ENCODE data around the gene SLC49A3. TPM values are rescaled to one million over a fixed set of nuclear protein-coding genes. Genes with fewer than 3 reads are reported as not detected.

Gene SLC49A3
- total and polyA plus RNA-seq, 2 experiments from 2014 or later: 1.3 to 3.7 TPM

DNA sequence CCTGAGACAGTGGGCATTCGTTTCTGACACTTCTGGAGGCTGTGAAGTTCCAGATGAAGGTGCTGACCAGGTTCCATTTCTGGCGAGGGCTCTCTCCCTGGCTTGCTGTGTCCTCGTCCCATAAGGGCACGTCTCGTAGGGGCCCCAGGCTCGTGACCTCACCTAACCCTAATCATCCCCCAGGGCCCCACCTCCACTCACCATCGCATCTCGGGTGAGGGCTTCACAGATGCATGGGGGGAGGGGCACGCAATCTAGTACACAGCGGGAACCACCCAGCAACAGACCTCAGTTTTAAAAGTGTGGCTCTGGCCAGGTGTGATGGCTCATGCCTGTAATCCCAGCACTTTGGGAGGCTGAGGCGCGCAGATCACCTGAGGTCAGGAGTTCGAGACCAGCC is 41.5 kb downstream of the SLC49A3 start:
- no peak overlapping the region for H3K4me3 Mint-ChIP-seq
- Histone ChIP-seq H3K9me2 (ENCODE audit: insufficient read depth) (no peaks in the 10 kb centered on the region), H3K4me1 (ENCODE audit: insufficient read depth) (no peaks in the 10 kb centered on the region), H3K27ac (ENCODE audit: low read depth) (no peak overlapping the region), H3K27me3 (ENCODE audit: insufficient read depth) (0 out of 2 replicates have a peak, but pooled peaks cover 3% of the 10 kb centered on the region), H3K36me3 (ENCODE audit: insufficient read depth) (no peaks in the 10 kb centered on the region), H3K79me2 (replicated peaks; ENCODE audit: insufficient read depth) (no peaks in the 10 kb centered on the region), H3F3A (replicated peaks; ENCODE audit: low read depth) (no peaks in the 10 kb centered on the region), H2AFZ (no peak overlapping the region), H3K4me2 (no peak overlapping the region), H4K20me1 (replicated peaks; ENCODE audit: insufficient read depth) (no peaks in the 10 kb centered on the region), H3K4me3 (no peak overlapping the region)
- peaks cover 8% of the 10 kb centered on the region; the same call in 2 of the 3 replicates for H3K9me3 Mint-ChIP-seq
- ATAC-seq (no peak; the same call in 2 of the 3 replicates), DNase-seq (ENCODE audit: low spot score) (no peak)
- no peaks in the 10 kb centered on the region for H3K36me3 Mint-ChIP-seq (ENCODE audit: low read depth)
- peaks cover 26% of the 10 kb centered on the region for H3K27me3 Mint-ChIP-seq (ENCODE audit: insufficient read depth, low read depth, poor library complexity)
- H3K27ac Mint-ChIP-seq: no peak overlapping the region
- H3K4me1 Mint-ChIP-seq: peaks cover 14% of the 10 kb centered on the region; the same call in 2 of the 3 replicates
- TF ChIP-seq, protein P1, sequence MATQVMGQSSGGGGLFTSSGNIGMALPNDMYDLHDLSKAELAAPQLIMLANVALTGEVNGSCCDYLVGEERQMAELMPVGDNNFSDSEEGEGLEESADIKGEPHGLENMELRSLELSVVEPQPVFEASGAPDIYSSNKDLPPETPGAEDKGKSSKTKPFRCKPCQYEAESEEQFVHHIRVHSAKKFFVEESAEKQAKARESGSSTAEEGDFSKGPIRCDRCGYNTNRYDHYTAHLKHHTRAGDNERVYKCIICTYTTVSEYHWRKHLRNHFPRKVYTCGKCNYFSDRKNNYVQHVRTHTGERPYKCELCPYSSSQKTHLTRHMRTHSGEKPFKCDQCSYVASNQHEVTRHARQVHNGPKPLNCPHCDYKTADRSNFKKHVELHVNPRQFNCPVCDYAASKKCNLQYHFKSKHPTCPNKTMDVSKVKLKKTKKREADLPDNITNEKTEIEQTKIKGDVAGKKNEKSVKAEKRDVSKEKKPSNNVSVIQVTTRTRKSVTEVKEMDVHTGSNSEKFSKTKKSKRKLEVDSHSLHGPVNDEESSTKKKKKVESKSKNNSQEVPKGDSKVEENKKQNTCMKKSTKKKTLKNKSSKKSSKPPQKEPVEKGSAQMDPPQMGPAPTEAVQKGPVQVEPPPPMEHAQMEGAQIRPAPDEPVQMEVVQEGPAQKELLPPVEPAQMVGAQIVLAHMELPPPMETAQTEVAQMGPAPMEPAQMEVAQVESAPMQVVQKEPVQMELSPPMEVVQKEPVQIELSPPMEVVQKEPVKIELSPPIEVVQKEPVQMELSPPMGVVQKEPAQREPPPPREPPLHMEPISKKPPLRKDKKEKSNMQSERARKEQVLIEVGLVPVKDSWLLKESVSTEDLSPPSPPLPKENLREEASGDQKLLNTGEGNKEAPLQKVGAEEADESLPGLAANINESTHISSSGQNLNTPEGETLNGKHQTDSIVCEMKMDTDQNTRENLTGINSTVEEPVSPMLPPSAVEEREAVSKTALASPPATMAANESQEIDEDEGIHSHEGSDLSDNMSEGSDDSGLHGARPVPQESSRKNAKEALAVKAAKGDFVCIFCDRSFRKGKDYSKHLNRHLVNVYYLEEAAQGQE (IDR thresholded peaks at IDR 0.05; ENCODE audit: unreplicated experiment): no peak
- TF ChIP-seq STAT1 (IDR thresholded peaks at IDR 0.05; ENCODE audit: unreplicated experiment) (no peak), ZNF331 (CRISPR knock-in tag; IDR thresholded peaks at IDR 0.05; ENCODE audit: low read depth) (no peak), EZH2phosphoT487 (IDR thresholded peaks at IDR 0.05; ENCODE audit: unreplicated experiment) (no peak), EZH2 (IDR thresholded peaks at IDR 0.05; ENCODE audit: low read depth, unreplicated experiment) (no peak), NANOG (IDR thresholded peaks at IDR 0.05; ENCODE audit: borderline replicate concordance) (no peak), POLR2AphosphoS5 (IDR thresholded peaks at IDR 0.05; ENCODE audit: low read depth) (no peak), CREB1 (CRISPR knock-in tag; IDR thresholded peaks at IDR 0.05; ENCODE audit: low read depth) (no peak), ZNF114 (CRISPR knock-in tag; IDR thresholded peaks at IDR 0.05) (no peak), JUNB (IDR thresholded peaks at IDR 0.05; ENCODE audit: unreplicated experiment) (no peak)
- TF ChIP-seq, protein P2, sequence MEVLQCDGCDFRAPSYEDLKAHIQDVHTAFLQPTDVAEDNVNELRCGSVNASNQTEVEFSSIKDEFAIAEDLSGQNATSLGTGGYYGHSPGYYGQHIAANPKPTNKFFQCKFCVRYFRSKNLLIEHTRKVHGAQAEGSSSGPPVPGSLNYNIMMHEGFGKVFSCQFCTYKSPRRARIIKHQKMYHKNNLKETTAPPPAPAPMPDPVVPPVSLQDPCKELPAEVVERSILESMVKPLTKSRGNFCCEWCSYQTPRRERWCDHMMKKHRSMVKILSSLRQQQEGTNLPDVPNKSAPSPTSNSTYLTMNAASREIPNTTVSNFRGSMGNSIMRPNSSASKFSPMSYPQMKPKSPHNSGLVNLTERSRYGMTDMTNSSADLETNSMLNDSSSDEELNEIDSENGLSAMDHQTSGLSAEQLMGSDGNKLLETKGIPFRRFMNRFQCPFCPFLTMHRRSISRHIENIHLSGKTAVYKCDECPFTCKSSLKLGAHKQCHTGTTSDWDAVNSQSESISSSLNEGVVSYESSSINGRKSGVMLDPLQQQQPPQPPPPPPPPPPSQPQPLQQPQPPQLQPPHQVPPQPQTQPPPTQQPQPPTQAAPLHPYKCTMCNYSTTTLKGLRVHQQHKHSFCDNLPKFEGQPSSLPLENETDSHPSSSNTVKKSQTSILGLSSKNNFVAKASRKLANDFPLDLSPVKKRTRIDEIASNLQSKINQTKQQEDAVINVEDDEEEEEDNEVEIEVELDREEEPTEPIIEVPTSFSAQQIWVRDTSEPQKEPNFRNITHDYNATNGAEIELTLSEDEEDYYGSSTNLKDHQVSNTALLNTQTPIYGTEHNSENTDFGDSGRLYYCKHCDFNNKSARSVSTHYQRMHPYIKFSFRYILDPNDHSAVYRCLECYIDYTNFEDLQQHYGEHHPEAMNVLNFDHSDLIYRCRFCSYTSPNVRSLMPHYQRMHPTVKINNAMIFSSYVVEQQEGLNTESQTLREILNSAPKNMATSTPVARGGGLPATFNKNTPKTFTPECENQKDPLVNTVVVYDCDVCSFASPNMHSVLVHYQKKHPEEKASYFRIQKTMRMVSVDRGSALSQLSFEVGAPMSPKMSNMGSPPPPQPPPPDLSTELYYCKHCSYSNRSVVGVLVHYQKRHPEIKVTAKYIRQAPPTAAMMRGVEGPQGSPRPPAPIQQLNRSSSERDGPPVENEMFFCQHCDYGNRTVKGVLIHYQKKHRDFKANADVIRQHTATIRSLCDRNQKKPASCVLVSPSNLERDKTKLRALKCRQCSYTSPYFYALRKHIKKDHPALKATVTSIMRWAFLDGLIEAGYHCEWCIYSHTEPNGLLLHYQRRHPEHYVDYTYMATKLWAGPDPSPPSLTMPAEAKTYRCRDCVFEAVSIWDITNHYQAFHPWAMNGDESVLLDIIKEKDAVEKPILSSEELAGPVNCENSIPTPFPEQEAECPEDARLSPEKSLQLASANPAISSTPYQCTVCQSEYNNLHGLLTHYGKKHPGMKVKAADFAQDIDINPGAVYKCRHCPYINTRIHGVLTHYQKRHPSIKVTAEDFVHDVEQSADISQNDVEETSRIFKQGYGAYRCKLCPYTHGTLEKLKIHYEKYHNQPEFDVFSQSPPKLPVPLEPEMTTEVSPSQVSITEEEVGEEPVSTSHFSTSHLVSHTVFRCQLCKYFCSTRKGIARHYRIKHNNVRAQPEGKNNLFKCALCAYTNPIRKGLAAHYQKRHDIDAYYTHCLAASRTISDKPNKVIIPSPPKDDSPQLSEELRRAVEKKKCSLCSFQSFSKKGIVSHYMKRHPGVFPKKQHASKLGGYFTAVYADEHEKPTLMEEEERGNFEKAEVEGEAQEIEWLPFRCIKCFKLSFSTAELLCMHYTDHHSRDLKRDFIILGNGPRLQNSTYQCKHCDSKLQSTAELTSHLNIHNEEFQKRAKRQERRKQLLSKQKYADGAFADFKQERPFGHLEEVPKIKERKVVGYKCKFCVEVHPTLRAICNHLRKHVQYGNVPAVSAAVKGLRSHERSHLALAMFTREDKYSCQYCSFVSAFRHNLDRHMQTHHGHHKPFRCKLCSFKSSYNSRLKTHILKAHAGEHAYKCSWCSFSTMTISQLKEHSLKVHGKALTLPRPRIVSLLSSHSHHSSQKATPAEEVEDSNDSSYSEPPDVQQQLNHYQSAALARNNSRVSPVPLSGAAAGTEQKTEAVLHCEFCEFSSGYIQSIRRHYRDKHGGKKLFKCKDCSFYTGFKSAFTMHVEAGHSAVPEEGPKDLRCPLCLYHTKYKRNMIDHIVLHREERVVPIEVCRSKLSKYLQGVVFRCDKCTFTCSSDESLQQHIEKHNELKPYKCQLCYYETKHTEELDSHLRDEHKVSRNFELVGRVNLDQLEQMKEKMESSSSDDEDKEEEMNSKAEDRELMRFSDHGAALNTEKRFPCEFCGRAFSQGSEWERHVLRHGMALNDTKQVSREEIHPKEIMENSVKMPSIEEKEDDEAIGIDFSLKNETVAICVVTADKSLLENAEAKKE (CRISPR knock-in tag; IDR thresholded peaks at IDR 0.05): no peak
- TF ChIP-seq, protein P3, sequence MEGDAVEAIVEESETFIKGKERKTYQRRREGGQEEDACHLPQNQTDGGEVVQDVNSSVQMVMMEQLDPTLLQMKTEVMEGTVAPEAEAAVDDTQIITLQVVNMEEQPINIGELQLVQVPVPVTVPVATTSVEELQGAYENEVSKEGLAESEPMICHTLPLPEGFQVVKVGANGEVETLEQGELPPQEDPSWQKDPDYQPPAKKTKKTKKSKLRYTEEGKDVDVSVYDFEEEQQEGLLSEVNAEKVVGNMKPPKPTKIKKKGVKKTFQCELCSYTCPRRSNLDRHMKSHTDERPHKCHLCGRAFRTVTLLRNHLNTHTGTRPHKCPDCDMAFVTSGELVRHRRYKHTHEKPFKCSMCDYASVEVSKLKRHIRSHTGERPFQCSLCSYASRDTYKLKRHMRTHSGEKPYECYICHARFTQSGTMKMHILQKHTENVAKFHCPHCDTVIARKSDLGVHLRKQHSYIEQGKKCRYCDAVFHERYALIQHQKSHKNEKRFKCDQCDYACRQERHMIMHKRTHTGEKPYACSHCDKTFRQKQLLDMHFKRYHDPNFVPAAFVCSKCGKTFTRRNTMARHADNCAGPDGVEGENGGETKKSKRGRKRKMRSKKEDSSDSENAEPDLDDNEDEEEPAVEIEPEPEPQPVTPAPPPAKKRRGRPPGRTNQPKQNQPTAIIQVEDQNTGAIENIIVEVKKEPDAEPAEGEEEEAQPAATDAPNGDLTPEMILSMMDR (conservative IDR thresholded peaks at IDR 0.05; ENCODE audit: low read depth in 2 of 2): no peak
- TF ChIP-seq, protein P4, sequence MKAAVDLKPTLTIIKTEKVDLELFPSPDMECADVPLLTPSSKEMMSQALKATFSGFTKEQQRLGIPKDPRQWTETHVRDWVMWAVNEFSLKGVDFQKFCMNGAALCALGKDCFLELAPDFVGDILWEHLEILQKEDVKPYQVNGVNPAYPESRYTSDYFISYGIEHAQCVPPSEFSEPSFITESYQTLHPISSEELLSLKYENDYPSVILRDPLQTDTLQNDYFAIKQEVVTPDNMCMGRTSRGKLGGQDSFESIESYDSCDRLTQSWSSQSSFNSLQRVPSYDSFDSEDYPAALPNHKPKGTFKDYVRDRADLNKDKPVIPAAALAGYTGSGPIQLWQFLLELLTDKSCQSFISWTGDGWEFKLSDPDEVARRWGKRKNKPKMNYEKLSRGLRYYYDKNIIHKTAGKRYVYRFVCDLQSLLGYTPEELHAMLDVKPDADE (IDR thresholded peaks at IDR 0.05): no peak
